D721Med (cell line): ENCODE results near the gene TOR1AIP2.

Experiments
- DNase-seq: peaks from one replicate; pipeline ENCODE4 v3.0.0; 2011; ENCODE audit warnings: low spot score; ENCODE audit not compliant: insufficient read length
- FAIRE-seq: peaks from 2 replicates; lab custom pipeline; 2011; peaks lifted over from hg19 to GRCh38; lab: Jason Lieb, UNC
- TF ChIP-seq, protein P1 (sequence below): IDR thresholded peaks from 2 replicates; pipeline ENCODE4 v1.5.1; 2012; ENCODE audit warnings: mild to moderate bottlenecking, control low read depth; ENCODE audit not compliant: insufficient read depth; ENCODE audit errors: missing control alignments

Gene TOR1AIP2

DNA sequence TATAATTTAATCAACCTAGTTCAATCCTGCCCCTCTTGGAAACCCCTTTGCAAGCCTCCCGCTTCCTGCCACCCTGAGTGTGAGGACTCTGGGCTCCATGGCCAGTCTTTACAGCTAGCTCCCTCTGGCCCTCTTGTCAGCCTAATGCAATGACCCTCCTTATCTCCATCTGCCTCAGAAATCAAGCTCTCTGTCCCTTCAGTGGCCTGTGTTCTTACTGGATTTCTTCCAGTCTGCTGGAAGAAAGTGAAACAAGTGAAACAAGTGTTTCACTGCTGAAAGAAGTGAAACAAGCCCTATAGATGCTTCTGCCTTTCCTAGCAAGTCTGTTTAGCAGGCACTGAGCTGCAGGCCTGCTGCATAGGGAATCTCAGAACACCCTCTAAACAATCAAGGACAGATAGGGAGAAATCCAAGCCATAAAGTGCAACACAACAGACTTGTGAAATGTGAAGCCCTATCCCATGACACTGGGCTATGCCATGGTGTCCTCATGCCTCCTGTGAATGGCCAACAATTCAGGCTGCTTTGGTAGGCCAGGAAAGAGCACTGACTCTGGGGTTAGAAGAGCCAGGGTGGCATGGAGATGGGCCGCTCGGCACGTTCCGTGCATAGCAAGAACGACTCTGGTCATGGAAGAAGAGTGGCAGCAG is 78.6 kb downstream of the TOR1AIP2 start:
- DNase-seq (no peak), FAIRE-seq (no peak)
- TF ChIP-seq, protein P1, sequence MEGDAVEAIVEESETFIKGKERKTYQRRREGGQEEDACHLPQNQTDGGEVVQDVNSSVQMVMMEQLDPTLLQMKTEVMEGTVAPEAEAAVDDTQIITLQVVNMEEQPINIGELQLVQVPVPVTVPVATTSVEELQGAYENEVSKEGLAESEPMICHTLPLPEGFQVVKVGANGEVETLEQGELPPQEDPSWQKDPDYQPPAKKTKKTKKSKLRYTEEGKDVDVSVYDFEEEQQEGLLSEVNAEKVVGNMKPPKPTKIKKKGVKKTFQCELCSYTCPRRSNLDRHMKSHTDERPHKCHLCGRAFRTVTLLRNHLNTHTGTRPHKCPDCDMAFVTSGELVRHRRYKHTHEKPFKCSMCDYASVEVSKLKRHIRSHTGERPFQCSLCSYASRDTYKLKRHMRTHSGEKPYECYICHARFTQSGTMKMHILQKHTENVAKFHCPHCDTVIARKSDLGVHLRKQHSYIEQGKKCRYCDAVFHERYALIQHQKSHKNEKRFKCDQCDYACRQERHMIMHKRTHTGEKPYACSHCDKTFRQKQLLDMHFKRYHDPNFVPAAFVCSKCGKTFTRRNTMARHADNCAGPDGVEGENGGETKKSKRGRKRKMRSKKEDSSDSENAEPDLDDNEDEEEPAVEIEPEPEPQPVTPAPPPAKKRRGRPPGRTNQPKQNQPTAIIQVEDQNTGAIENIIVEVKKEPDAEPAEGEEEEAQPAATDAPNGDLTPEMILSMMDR, result no peak

DNA sequence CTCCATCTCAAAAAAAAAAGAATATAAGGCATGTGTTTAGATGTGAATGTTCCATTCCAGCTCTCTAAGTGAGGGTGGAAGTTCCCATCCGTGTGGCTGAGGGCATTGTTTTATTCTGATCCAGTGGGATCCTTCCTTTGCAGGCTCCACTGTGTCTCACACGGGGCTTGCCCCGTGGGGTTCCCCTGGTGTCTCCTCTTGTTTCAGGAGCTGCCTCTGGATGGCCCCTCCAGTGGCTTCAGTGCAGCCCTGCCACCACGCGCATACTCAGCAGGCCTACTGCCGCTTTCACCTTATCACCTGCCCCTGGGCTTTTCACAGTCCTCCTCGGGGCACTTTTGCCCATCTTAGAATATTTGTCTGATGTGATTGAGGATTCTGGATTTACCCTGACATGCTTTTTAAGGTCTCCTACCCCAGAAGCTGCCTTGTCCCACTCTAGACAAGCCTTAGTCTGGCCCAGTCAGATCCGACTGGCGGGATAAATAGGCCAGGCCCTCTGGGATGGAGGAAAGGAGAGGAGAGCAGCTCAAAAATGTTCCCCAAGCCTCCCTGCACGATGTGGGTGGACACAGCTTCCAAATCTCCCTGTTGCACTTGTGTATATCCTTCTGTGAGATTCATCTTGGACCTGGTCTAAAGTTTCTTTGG is 79.3 kb downstream of the TOR1AIP2 start:
- DNase-seq, result no peak
- no peak for FAIRE-seq
- TF ChIP-seq, protein P1, result no peak

DNA sequence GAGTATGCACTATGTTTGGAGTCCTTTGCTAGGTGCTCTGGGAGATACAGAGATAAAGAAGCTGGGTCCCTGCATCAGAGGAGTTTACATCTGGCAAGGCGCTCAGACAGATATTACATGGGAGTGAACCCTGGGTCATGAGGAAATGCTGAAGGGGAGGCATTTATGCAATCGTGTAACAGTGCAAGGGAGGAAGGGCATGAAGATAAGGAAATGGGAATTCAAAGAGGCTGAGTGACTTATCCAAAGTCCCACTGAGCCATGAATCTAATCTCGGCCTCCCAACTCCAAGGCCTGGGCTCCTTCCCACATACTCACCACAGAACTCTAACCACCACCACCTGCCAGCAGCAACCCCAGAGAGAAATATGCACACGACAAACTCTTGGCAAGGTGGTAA is 82.9 kb downstream of the TOR1AIP2 start:
- TF ChIP-seq, protein P1, result no peak
- DNase-seq (no peak), FAIRE-seq (no peak)

DNA sequence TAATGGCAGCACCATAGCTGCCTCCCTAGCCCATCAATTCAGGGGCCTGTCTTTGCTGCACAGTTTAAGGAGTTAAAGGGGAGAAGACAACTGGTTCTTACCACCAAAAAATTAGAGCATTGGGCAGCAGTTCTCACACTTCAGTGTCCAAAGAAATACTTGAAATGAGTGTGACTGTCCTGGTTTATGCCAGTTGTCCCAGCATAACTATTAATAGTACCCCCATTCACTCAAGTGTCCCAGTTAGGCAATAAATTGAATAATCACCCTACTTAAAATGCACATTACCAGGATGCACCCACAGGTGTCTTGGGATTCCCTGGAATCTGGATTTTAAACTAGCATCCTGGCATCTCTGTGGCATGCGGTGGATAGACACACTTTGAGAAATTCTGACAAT is 83.5 kb downstream of the TOR1AIP2 start:
- FAIRE-seq (no peak), DNase-seq (no peak)
- TF ChIP-seq, protein P1, result no peak

DNA sequence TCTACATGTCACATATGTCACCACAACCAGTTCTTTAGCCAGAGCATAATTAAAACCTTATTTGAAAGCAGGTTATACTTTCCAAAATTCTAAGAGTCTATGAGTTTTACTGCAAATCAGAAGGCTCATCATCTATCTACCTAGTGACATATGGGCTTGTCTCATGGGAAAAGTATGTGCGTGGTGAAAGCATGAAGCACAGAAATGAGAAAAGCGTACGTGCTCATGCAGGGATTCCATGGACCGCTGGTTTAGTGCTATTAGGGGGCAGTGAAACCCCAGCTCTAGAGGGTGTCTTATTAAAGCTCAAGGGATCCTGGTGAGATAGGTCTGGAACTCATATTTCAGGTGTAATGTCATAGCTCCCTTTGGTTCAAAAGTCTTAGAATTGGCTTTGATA is 84.3 kb downstream of the TOR1AIP2 start:
- TF ChIP-seq, protein P1, result no peak
- FAIRE-seq (no peak), DNase-seq (no peak)
